LNCaP clone FGC (cell line): ENCODE data around the gene LMNB1.
"Not testable (repeated sequence)": the region's sequence is repeated elsewhere in the genome, so short reads cannot be mapped to it uniquely, and the experiment has no call there.

Experiments used
- DNase-seq: peaks from one replicate; pipeline ENCODE4 v3.0.0-alpha.2; 2011; ENCODE audit warnings: low read depth
- H3K4me3 ChIP-seq: 2 replicates; pipeline ENCODE4 v1.5.1; 2011; ENCODE audit warnings: mild to moderate bottlenecking, low read depth, low read length, control low read depth
- CTCF ChIP-seq: IDR thresholded peaks from 2 replicates; pipeline ENCODE4 v1.5.1; 2012; ENCODE audit warnings: mild to moderate bottlenecking; ENCODE audit not compliant: control insufficient read depth, insufficient read depth; ENCODE audit errors: extremely low read depth

Gene LMNB1

GRCh38 chr5:126778675-126779403, 1.9 kb downstream of the LMNB1 start:
- DNase-seq, result no peak
- no peak for TF ChIP-seq CTCF
- peak overlapping the region; percentile 88 for H3K4me3 ChIP-seq

GRCh38 chr5:126780165-126780827, 3.4 kb downstream of the LMNB1 start:
- no peak overlapping the region for H3K4me3 ChIP-seq
- TF ChIP-seq CTCF, result peak; percentile 79

GRCh38 chr5:126788409-126788808, 11.5 kb downstream of the LMNB1 start:
- not testable (repeated sequence) for H3K4me3 ChIP-seq, DNase-seq

More at GRCh38 chr5:126780165-126780827, 3.4 kb downstream of the LMNB1 start:
- peak; percentile 46 for DNase-seq

GRCh38 chr5:126793097-126793496, 16.2 kb downstream of the LMNB1 start:
- H3K4me3 ChIP-seq, result no peak overlapping the region
- TF ChIP-seq CTCF, result no peak
- no peak for DNase-seq

- H3K4me3 ChIP-seq, DNase-seq: not testable (repeated sequence)
Observed at GRCh38 chr5:126793648-126794047, 16.7 kb downstream of the LMNB1 start.

GRCh38 chr5:126794157-126794828, 17.4 kb downstream of the LMNB1 start:
- H3K4me3 ChIP-seq, result no peak overlapping the region
- TF ChIP-seq CTCF, result no peak
- DNase-seq, result no peak

GRCh38 chr5:126799780-126800179, 22.8 kb downstream of the LMNB1 start:
- DNase-seq, result no peak
- no peak overlapping the region for H3K4me3 ChIP-seq
- no peak for TF ChIP-seq CTCF
